ELF-1 (cell line): ENCODE results near the gene DENND2A.
"Not testable (repeated sequence)": the region's sequence is repeated elsewhere in the genome, so short reads cannot be mapped to it uniquely, and the experiment has no call there.

Source experiments
- DNase-seq: peaks from one replicate; pipeline ENCODE4 v3.0.0-alpha.2; 2016; ENCODE audit warnings: low read depth, low spot score

Gene DENND2A

GRCh38 chr7:140673774-140674155 is 33.2 kb upstream of the DENND2A start:
- no peak for DNase-seq

GRCh38 chr7:140673063-140673773 is 32.6 kb upstream of the DENND2A start:
- DNase-seq: peak; percentile 70

GRCh38 chr7:140672382-140673062 is 31.9 kb upstream of the DENND2A start, which contains the start of gene ADCK2:
Gene ADCK2 (plus strand): TSS chr7:140672945. CDS start chr7:140673331, 386 bp downstream.
- DNase-seq: no peak

GRCh38 chr7:140671966-140672365 is 31.4 kb upstream of the DENND2A start:
- no peak for DNase-seq

- no peak for DNase-seq
Observed at GRCh38 chr7:140670343-140670935, 29.8 kb upstream of the DENND2A start.

- DNase-seq: not testable (repeated sequence)
Observed at GRCh38 chr7:140669862-140670261, 29.2 kb upstream of the DENND2A start.

- DNase-seq: no peak
Observed at GRCh38 chr7:140669352-140669751, 28.7 kb upstream of the DENND2A start.

- DNase-seq: no peak
Observed at GRCh38 chr7:140668641-140669040, 28.0 kb upstream of the DENND2A start.

GRCh38 chr7:140667476-140667875 is 26.9 kb upstream of the DENND2A start:
- no peak for DNase-seq

GRCh38 chr7:140662938-140663337 is 22.3 kb upstream of the DENND2A start:
- not testable (repeated sequence) for DNase-seq

GRCh38 chr7:140661124-140661523 is 20.5 kb upstream of the DENND2A start:
- no peak for DNase-seq

- no peak for DNase-seq
Observed at GRCh38 chr7:140659856-140660255, 19.2 kb upstream of the DENND2A start.

GRCh38 chr7:140657891-140658290 is 17.3 kb upstream of the DENND2A start:
- no peak for DNase-seq

GRCh38 chr7:140656548-140657515 is 16.2 kb upstream of the DENND2A start:
- peak; percentile 68 for DNase-seq

- no peak for DNase-seq
Observed at GRCh38 chr7:140655511-140656408, 15.1 kb upstream of the DENND2A start.

- no peak for DNase-seq
Observed at GRCh38 chr7:140654661-140655060, 14.0 kb upstream of the DENND2A start.

GRCh38 chr7:140654109-140654387 is 13.4 kb upstream of the DENND2A start:
- no peak for DNase-seq

- peak; percentile 76 for DNase-seq
Observed at GRCh38 chr7:140653319-140654108, 12.9 kb upstream of the DENND2A start.

- DNase-seq: no peak
Observed at GRCh38 chr7:140650367-140650766, 9.8 kb upstream of the DENND2A start.
